NCI-H2196 (cell line): Measurements from ENCODE around the gene MRNIP.

Source experiments
- DNase-seq: peaks from one replicate; lab custom pipeline; 2025; ENCODE audit not compliant: unreplicated experiment; lab: John Stamatoyannopoulos, UW

MRNIP gene, protein sequence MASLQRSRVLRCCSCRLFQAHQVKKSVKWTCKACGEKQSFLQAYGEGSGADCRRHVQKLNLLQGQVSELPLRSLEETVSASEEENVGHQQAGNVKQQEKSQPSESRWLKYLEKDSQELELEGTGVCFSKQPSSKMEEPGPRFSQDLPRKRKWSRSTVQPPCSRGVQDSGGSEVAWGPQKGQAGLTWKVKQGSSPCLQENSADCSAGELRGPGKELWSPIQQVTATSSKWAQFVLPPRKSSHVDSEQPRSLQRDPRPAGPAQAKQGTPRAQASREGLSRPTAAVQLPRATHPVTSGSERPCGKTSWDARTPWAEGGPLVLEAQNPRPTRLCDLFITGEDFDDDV

GRCh38 chr5:179858586-179859427, at the start of gene MRNIP:
Gene MRNIP (minus strand): TSS chr5:179858817. CDS start chr5:179858796, 21 bp downstream.
- DNase-seq, result peak; percentile 97

GRCh38 chr5:179907556-179908324, 49.1 kb upstream of the MRNIP start, which contains the start of gene TBC1D9B:
Gene TBC1D9B (minus strand): TSS chr5:179907897. CDS start chr5:179907821, 76 bp downstream.
- DNase-seq, result peak; percentile 80

- DNase-seq, result no peak
Observed at GRCh38 chr5:179906795-179907555, 48.4 kb upstream of the MRNIP start.

- DNase-seq, result no peak
Observed at GRCh38 chr5:179906294-179906794, 47.7 kb upstream of the MRNIP start.

DNA sequence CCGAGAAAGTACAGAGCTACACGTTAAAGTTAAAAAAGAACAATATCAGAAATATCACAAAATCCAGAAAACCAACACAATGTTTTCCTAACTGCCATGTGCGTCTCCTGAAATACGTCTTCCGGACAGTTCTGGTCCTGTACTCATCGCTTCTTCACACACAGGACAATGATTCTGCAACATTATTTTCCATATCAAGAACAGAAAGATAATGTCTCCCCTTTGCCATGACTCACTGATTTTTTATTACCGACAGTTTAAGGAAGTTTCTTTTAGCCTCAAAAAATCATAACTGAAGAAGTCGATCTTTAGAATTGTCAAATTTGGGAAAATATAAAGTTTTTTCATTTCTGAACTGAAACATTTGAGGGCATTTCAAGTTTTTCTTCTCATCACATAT, 46.5 kb upstream of the MRNIP start:
- DNase-seq, result no peak

DNA sequence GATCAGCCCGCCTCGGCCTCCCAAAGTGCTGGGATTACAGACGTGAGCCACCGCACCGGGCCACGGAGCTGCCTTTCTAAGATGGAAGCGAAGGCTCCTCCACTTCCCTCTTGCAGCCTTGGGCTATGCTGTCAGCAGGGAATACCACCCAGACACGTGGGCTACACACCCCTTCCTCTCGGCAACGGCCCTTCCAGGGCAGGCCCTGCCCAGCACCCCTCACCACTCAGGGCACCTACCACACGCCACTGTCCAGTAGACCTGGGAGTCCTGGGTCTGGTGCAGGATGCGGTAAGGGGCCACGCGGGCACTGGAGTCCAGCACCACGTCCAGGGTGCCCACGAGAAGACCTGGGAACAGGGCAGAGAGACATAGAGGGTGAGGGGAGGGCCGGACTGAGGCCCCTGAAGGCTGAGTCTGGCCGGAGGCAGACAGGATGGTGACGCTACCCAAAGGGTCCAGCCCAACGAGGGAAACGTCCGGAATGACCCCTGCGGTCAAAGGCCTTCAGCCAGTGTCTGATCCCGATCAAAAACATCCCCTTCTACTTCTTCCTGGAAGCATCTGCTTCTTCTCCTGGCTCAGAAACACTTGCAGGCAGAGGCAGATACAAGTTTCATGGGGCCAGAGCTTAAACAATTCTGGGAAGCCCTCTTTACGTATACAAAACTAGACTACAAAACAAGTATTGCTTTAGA, 46.0 kb upstream of the MRNIP start:
- DNase-seq, result no peak

- DNase-seq, result no peak
Observed at GRCh38 chr5:179902763-179903158, 44.1 kb upstream of the MRNIP start.

DNA sequence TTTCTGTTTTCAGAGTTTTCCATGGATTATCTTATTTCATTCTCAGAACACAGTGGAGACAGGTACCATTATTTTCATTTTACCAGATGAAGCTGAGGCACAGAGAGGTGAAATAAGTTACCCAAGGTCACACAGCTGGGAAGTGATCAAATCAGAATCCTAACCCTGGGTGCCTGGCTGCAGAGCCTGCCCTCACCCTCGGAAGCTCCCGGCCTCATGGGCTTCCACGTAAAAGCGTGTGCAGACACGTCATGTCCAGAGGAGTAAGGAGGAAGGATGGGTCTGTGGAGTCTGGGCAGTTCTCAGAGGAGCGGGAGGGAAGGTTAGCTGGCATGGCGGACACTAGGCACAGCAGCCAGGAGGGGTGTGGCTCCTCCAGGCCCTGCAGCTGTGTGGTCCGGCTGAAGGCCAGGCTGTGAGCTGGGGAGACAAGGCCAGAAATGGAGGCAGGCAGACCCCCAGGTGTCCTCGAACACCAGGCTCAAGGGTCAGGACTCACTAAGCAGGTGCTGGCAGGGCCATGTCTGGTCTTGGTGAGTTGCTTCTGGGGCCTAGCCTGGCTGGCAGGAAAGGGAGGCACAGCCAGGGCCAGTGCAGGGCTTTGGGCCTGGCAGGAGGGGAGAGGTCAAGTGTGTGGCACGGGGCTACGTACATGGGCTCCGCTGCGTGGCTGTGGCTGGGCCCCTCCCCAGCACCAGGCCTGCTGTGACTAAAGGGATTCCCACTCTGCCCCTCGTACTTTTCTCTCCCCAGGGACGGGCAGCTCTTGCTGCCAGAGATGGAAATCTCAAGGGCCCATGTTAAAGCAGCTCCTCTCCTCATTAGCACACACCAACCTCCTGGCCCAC, 43.5 kb upstream of the MRNIP start:
- no peak for DNase-seq

GRCh38 chr5:179901462-179901861, 42.8 kb upstream of the MRNIP start:
- no peak for DNase-seq

DNA sequence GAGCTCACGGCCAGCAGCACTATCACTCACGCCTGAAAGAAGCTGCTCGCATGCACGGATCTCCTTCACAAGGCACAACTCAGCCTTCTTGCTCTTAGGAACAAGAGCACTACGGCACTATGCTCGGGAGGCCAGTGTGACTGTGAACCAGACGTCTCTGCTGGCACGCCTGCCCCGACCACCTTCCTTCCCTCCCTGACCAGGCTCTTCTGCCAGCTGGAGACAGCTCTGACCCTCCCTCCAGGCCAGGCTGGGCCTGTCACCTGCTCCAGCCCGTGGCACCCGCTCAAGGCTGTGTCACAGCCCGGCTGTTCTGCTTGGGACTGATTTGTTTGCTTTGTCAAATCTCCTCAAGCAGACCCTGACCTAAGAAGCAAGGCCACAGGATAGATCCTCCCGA, 42.1 kb upstream of the MRNIP start:
- DNase-seq, result no peak

- DNase-seq, result no peak
Observed at GRCh38 chr5:179900206-179900605, 41.6 kb upstream of the MRNIP start.

DNA sequence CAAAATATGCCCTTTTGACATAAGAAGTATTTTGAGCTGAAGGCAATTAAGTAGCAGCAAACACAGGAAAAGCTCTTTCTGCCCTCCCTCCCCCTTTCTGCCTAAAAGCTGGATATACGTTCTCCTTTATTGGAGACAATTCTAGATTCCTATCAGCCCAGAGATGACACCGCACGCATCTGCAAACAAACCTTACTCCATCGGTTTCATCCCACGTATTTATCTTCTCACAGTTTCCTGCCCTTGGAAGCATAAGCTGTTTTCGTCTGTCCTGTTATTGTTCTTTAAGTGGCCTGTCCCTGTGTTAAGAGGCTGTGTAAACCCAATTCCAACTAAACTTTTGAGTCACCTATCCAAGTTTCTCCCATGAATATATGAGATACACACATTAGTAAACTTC, 37.2 kb upstream of the MRNIP start:
- no peak for DNase-seq

DNA sequence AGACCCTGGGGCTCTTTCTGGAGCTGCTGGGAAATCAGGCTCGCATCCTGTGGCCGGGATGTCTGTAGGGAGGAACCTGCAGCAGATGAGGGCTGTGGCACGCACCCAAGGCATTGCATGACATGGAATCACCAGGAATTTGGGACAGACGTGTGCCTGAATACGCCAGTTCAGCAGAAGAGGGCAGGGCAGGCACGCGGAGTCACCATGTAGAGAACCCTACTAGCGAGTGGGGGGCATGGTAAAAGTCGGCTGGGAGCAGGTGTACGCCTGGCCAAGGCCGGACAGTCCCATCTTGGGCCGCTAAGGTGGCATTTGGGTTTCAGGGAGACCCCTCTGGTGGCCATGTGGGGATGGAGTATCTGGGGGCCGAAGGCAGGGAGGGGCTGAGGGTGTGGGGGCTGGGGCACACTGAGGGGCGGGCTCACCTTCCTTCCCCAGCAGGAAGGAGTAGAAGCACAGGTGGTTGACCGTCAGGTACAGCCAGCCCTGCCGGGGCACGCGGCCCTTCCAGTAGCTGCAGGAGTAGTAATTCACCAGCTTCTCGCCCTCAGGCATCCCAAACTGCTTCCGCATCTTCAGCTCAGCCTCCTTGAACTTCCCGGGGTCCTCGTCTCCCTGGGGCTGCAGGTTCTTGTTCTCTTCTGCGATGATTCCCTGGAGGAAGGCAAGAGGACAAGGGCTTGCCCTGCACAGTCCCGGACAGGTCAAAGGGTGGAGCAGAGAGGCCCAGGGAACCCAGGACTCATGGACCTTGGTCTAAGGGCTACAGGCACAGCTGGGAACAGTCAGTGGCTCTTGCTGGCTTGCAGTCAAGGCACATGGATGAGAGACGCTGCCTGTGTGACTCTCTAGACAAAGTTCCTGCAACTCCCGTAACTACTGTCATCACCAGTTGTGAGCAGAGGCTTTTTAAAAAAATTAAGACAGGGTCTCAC, 35.6 kb upstream of the MRNIP start:
- no peak for DNase-seq

DNA sequence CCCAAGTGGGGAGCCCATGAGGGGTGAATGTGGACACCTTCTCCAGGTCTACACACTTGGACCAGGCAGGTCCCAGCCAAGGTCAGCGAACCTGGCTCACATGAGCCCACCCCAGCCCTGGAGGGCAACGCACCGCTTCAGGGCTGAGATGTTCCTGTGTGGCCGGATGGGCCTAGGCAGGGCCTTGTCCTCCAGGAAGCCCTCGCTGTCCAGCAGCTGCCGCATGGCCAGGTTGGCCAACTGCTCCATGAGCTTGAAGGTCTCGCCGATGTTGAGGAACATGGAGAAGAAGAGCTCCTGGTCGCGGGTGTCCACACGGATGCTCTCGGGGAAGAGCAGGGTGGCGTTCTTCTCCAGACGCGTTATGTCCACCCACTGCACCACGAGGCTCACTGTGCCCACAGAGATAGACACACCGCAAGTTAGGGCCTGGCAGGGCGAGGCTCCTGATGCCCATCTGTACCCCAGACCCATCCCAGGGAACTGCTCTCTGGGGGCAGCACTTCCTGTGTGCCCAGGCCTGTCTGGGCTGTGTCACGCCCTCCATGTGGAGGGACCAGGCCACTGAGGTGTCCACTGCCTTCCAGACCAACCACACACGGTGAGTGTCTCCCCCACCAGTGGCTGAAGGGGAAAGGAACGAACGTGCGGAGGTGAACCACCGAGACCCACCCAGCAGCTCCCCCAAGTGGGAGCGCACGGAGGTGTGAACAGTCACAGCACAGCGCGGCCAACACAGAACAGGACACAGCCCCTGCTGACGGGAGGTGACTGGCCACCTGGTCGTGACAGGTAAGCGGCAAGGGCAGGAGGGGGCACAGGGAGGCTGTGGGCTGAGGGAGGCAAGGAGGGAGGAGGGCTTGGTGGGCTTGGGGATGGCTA, 34.7 kb upstream of the MRNIP start:
- no peak for DNase-seq

DNA sequence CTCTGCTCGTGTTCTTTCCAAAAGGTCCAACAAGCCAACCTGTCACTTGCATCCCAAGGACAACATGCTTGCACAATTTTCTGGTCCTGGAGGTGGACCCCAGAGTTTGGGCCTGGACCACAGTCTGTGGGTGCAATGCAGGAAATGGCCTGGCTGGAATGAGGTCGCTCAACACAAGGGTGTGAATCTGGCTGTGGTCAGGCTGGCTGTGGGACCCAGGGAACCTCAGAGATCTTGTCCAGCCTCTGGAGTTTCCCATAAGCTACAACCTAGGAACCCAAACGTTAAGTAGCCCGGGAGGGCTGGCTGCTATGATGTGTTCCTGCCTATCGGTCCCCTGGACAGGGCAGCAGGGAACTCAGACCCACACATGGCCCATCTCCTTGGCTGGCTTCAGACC, 33.6 kb upstream of the MRNIP start:
- no peak for DNase-seq

GRCh38 chr5:179890751-179891682, 32.4 kb upstream of the MRNIP start:
- DNase-seq, result no peak
